Choroid plexus epithelial cell (primary cell): ENCODE results near the gene INPP4B.

Experiments
- DNase-seq: peaks from one replicate; pipeline ENCODE4 v3.0.0-alpha.2; 2010; ENCODE audit warnings: low read depth
- H3K4me3 ChIP-seq: 2 replicates; pipeline ENCODE4 v1.5.1; 2011; ENCODE audit warnings: low read depth, mild to moderate bottlenecking, control low read depth, low read length, moderate library complexity
- TF ChIP-seq, protein P1 (sequence below): conservative IDR thresholded peaks from 2 replicates; pipeline ENCODE4 v1.5.1; 2011; ENCODE audit warnings: low read depth, mild to moderate bottlenecking, control low read depth, inconsistent platforms, low read length, moderate library complexity

Gene INPP4B

DNA sequence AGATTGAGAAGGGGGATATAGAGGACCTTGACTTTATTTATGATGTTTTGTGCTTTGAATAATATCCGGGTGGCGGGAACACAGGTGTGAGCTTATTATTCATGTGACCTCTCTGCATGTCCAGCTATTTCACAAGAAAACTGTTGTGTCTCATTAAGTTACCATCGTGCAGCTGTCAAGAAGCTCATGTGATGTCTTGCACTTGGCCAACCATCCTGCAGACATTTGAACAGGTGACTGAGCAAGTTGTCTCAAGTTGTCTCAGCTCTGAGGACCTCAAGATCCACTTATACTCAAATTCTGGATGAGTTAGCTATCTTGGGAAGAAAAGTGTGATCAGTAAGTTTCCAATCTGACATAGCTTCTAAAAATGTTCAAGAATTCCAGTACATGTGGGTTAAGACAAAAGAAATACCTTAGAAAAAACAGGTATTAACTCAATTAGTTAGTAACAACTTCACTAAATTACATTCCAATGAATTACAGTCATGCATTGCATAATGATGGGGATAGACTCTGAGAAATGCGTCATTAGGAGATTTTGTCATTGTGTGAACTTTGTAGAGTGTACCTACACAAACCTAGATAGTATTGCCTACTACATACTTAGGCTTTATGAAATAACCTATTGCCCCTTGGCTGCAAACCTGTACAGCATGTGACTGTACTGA is 462.2 kb downstream of the INPP4B start:
- DNase-seq: no peak
- H3K4me3 ChIP-seq: no peak overlapping the region
- TF ChIP-seq, protein P1, sequence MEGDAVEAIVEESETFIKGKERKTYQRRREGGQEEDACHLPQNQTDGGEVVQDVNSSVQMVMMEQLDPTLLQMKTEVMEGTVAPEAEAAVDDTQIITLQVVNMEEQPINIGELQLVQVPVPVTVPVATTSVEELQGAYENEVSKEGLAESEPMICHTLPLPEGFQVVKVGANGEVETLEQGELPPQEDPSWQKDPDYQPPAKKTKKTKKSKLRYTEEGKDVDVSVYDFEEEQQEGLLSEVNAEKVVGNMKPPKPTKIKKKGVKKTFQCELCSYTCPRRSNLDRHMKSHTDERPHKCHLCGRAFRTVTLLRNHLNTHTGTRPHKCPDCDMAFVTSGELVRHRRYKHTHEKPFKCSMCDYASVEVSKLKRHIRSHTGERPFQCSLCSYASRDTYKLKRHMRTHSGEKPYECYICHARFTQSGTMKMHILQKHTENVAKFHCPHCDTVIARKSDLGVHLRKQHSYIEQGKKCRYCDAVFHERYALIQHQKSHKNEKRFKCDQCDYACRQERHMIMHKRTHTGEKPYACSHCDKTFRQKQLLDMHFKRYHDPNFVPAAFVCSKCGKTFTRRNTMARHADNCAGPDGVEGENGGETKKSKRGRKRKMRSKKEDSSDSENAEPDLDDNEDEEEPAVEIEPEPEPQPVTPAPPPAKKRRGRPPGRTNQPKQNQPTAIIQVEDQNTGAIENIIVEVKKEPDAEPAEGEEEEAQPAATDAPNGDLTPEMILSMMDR: no peak

DNA sequence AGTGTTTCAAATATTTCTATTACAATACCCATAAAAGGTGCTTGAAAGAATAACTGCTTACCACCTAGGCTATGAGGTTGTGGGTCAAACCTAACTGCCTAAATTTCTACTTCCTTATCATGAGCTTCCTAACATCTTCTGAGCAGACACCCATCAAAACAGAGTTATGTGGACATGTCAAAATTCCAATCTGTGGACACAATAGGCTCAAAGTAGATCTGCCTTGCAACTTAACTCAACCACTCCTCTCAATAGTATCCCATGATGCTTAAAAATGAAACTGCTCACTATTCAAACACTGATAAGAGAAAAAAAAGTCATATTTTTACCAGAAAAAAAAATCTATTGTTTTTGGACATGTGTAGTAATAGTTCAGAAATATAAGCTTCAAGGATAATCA is 462.7 kb downstream of the INPP4B start:
- no peak for DNase-seq
- TF ChIP-seq, protein P1: no peak
- H3K4me3 ChIP-seq: no peak overlapping the region

DNA sequence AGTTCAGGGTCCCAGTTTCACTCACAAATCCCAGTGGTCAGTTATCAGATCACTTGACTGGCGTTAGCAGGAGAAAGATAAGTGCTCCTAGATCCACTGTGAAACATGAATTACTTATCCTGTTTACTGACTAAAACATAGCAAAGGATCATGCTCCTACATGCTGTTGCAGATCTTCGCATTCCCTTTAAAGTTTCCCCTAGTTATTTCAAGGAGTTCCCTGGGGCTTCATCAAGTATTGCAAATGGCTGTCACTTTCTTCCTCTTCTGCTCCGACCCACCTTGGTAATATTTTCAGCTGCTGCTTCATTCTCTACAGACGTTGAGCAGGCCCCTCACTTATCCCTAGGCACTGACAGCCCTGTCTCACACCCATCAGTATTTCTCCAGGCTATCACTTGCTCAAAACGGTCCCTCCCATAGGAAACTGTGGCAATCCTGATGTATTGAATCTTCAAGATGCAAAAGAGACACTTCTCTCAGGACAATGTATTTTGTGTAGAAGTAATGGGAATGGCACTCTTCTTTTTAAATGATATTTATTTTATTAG is 466.0 kb downstream of the INPP4B start:
- no peak overlapping the region for H3K4me3 ChIP-seq
- TF ChIP-seq, protein P1: no peak
- DNase-seq: no peak

DNA sequence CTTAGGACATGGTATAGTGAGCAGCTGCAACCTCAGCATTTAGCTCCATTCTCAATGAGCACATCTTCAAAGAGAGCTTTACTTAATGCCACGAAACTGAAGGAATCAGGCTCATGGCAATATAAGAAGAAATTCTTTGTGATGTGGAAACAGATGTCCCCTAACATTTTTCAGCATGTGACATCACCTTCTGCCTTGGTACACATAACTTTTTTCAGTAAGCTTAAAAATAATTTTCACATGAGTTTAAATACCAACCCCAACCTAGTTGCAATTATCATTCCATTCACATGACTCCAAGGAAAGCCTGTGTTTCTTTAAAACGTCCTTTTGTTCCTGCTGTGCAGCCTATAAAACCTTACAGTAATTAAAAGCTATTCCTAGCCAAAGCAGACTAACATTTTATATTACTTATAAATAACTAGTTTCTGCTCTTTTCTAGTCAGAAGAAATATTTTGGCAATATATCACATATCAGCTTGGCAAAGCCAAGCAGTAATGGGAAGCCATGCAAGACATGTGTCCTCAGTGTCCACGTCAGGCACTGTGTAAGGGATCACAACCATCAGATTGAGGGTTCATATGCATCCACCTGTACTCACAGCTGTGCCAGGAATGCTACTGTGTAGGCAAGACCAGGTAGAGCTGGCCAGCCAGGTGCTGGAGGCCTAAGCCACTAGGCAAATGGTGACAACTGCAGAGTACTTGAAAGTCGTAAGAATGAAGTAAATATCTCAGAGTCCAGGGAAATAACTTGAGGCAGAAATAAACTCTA is 466.6 kb downstream of the INPP4B start:
- H3K4me3 ChIP-seq: no peak overlapping the region
- peak; percentile 86 for DNase-seq

DNA sequence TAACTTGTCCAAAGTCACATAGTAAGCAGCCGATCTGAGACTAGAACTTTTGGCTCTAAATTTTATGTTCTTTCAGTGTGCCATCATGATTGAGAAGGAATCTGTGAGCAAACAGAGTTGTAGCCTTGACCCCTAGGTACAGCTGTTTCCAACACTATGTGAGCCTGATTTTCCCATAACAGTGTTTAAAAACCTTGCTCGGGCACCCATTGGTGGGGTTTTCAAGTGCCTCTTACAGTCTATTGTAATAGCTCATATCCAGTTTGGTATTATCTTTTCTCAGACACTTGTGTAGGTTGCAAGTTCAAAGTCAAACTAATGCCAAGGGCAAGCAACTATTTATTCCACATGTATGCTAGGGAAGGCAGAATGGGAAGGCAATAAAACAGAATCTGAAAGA is 467.9 kb downstream of the INPP4B start:
- H3K4me3 ChIP-seq: no peak overlapping the region
- TF ChIP-seq, protein P1: no peak
- DNase-seq: no peak

More for the DNA sequence above, 466.6 kb downstream of the INPP4B start:
- TF ChIP-seq, protein P1: no peak

DNA sequence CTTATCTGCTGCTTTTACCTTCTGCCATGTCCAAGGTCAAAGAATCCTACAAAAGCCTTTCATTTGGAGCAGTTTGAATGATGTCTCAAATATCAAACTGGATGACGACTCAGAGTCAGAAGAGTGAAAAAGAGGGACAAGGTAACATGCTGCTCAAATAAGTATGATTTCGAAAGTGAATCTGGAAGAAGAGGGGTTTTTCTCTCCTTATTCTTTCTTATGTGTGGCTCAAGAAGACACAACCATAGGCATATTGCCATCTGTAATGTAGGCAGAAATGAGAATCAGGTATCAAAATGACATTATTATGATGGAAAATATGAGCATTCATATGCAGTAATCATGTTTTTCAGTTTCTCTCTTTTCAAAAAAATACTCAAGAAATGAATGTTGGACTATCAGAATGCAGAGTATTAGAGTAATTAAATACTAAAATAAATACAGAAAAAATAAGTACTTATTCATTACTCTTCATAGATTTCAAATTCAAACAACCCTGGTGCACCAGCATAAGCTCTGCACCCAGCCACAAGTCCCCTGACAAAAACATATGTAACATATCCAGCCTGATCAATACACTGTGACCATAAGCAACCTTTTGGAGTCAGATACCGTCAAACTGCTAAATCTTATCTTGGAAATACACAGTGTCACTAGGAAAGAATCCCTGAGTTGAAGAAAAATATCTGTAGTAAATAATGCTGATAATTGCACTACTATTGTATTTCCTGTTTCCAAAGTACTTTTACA is 468.6 kb downstream of the INPP4B start:
- H3K4me3 ChIP-seq: no peak overlapping the region
- no peak for DNase-seq
- TF ChIP-seq, protein P1: no peak
